MCF 10A (cell line): ENCODE measurements around the gene EPHB6. TPM values are rescaled to one million over a fixed set of nuclear protein-coding genes. Genes with fewer than 3 reads are reported as not detected.
A peak's percentile ranks its signal among the peaks of the same experiment; 100 is the strongest.

Experiments
- BruUV-seq: library from RNA; stranded (reverse); fragments of 400-500 nt; replicated peaks from 2 replicates; lab custom pipeline; 2021; lab: Mats Ljungman, UMichigan
- CTCF ChIA-PET: fragments of 300-600 bp; sonication (Branson Sonifier 250); formaldehyde crosslinking; extraction: SDS; loops from one replicate; lab custom pipeline; 2021; ENCODE audit warnings: antibody characterized with exemption, inconsistent platforms; lab: Yijun Ruan, JAX
- POLR2A ChIA-PET: fragments of 300-600, 350-650 bp; sonication (Branson Sonifier 250); formaldehyde crosslinking; extraction: SDS; loops from one replicate; lab custom pipeline; 2020; ENCODE audit warnings: antibody characterized with exemption, inconsistent platforms; lab: Yijun Ruan, JAX
- DNase-seq: peaks from one replicate; pipeline ENCODE4 v3.0.0-alpha.2; 2018; ENCODE audit not compliant: unreplicated experiment
- H3K27ac Mint-ChIP-seq: one replicate; pipeline ENCODE4 v1.8.0; 2022; ENCODE audit warnings: mild to moderate bottlenecking, low read depth, mixed read lengths; ENCODE audit not compliant: unreplicated experiment
- H3K27me3 Mint-ChIP-seq: one replicate; pipeline ENCODE4 v1.8.0; 2022; ENCODE audit warnings: mixed read lengths; ENCODE audit not compliant: insufficient read depth, unreplicated experiment
- H3K36me3 Mint-ChIP-seq: one replicate; pipeline ENCODE4 v1.8.0; 2022; ENCODE audit warnings: mild to moderate bottlenecking, moderate library complexity, mixed read lengths; ENCODE audit not compliant: insufficient read depth, unreplicated experiment
- H3K4me1 Mint-ChIP-seq: one replicate; pipeline ENCODE4 v1.8.0; 2022; ENCODE audit warnings: mixed read lengths; ENCODE audit not compliant: insufficient read depth, unreplicated experiment
- H3K4me3 Mint-ChIP-seq: one replicate; pipeline ENCODE4 v1.8.0; 2022; ENCODE audit warnings: mild to moderate bottlenecking, moderate library complexity, mixed read lengths; ENCODE audit not compliant: unreplicated experiment
- H3K9me3 Mint-ChIP-seq: one replicate; pipeline ENCODE4 v1.8.0; 2022; ENCODE audit warnings: mixed read lengths; ENCODE audit not compliant: unreplicated experiment
- CTCF ChIP-seq: fragments of 200-600 bp; IDR thresholded peaks from one replicate; pipeline ENCODE4 v1.8.0; 2022; ENCODE audit warnings: antibody characterized with exemption, mild to moderate bottlenecking; ENCODE audit not compliant: unreplicated experiment
- intact Hi-C: fragments of 100-400 bp; cut with micrococcal nuclease; formaldehyde crosslinking; loops from 2 replicates; pipeline ENCODE4 v1.14.1; 2022
- total RNA-seq: library from RNA; stranded (reverse); gene quantifications from 2 replicates; pipeline ENCODE4 v1.2.3, GENCODE V29; 2022

EPHB6 gene
- total RNA-seq, 1 experiment from 2014 or later = 1.4 TPM

- H3K4me1 Mint-ChIP-seq = no peaks in the 10 kb centered on the region
- H3K9me3 Mint-ChIP-seq = no peaks in the 10 kb centered on the region
- DNase-seq = no peak
- peaks cover 60% of the 10 kb centered on the region for H3K27me3 Mint-ChIP-seq
- BruUV-seq = no TSS peak
- TF ChIP-seq CTCF = no peak
- no peak overlapping the region for H3K4me3 Mint-ChIP-seq
- intact Hi-C loops = no loop called here
- no peaks in the 10 kb centered on the region for H3K36me3 Mint-ChIP-seq
- no peak overlapping the region for H3K27ac Mint-ChIP-seq
- ChIA-PET POLR2A (no interaction called here), CTCF (interaction anchor here (0.6 to 3.3 kb wide), 6 partner anchors 16 to 403 kb away, joined by 3 to 19 read pairs (median 4); no protein-coding TSS in a partner anchor)
Observed at GRCh38 chr7:142896741-142897379, 42.0 kb downstream of the EPHB6 start.

- intact Hi-C loops = no loop called here
- Mint-ChIP-seq H3K27me3 (peaks cover 68% of the 10 kb centered on the region), H3K4me3 (no peak overlapping the region), H3K27ac (no peak overlapping the region), H3K9me3 (no peaks in the 10 kb centered on the region), H3K36me3 (no peaks in the 10 kb centered on the region), H3K4me1 (no peaks in the 10 kb centered on the region)
- ChIA-PET CTCF (interaction anchor here (0.7 to 3.6 kb wide), 9 partner anchors 10 to 318 kb away, joined by 3 to 25 read pairs (median 5); no protein-coding TSS in a partner anchor), POLR2A (interaction anchor here (1.3 kb wide), 1 partner anchor 46 kb away, joined by 3 read pairs; no protein-coding TSS in a partner anchor)
- TF ChIP-seq CTCF = no peak
- no peak for DNase-seq
- BruUV-seq = no TSS peak
Observed at GRCh38 chr7:142897691-142898090, 42.8 kb downstream of the EPHB6 start.

- Mint-ChIP-seq H3K27me3 (peaks cover 76% of the 10 kb centered on the region), H3K36me3 (no peaks in the 10 kb centered on the region), H3K9me3 (no peaks in the 10 kb centered on the region), H3K4me3 (no peak overlapping the region), H3K27ac (no peak overlapping the region), H3K4me1 (no peaks in the 10 kb centered on the region)
- TF ChIP-seq CTCF = no peak
- peak; percentile 62 for DNase-seq
- no TSS peak for BruUV-seq
- intact Hi-C loops = no loop called here
- POLR2A ChIA-PET = interaction anchor here (0.7 to 1.3 kb wide), 2 partner anchors 18 to 45 kb away, joined by 3 read pairs; no protein-coding TSS in a partner anchor
- CTCF ChIA-PET = interaction anchor here (0.7 to 3.6 kb wide), 9 partner anchors 11 to 317 kb away, joined by 3 to 25 read pairs (median 5); no protein-coding TSS in a partner anchor
Observed at GRCh38 chr7:142898377-142899170, 43.7 kb downstream of the EPHB6 start.

GRCh38 chr7:142899661-142900060 lies 44.8 kb downstream of the EPHB6 start:
- H3K4me1 Mint-ChIP-seq = no peaks in the 10 kb centered on the region
- POLR2A ChIA-PET = interaction anchor here (0.7 kb wide), 1 partner anchor 45 kb away, joined by 3 read pairs; no protein-coding TSS in a partner anchor
- BruUV-seq = no TSS peak

More at GRCh38 chr7:142899661-142900060, 44.8 kb downstream of the EPHB6 start:
- H3K9me3 Mint-ChIP-seq = no peaks in the 10 kb centered on the region
- no peak overlapping the region for H3K27ac Mint-ChIP-seq
- no peak for DNase-seq
- H3K36me3 Mint-ChIP-seq = no peaks in the 10 kb centered on the region
- H3K4me3 Mint-ChIP-seq = no peak overlapping the region
- TF ChIP-seq CTCF = no peak
- peaks cover 76% of the 10 kb centered on the region for H3K27me3 Mint-ChIP-seq
- CTCF ChIA-PET = interaction anchor here (0.6 to 3.6 kb wide), 9 partner anchors 9 to 316 kb away, joined by 3 to 25 read pairs (median 3); no protein-coding TSS in a partner anchor
- intact Hi-C loops = no loop called here
